OCI-LY7 (cell line): Measurements from ENCODE around the gene SPG11. TPM values are rescaled to one million over a fixed set of nuclear protein-coding genes. Genes with fewer than 3 reads are reported as not detected.
A peak's percentile ranks its signal among the peaks of the same experiment; 100 is the strongest.
"Not testable (repeated sequence)": the region's sequence is repeated elsewhere in the genome, so short reads cannot be mapped to it uniquely, and the experiment has no call there.

Experiments
- BruUV-seq: library from RNA; stranded (reverse); fragments of 400-500 nt; replicated peaks from 2 replicates; lab custom pipeline; 2021; lab: Mats Ljungman, UMichigan
- CTCF ChIA-PET: fragments of 300-600 bp; sonication (Branson Sonifier 250); formaldehyde crosslinking; loops from one replicate; lab custom pipeline; 2022; ENCODE audit warnings: antibody characterized with exemption; ENCODE audit not compliant: unreplicated experiment; lab: Charles Lee
- POLR2A ChIA-PET: fragments of 300-600 bp; sonication (Branson Sonifier 250); formaldehyde crosslinking; loops from one replicate; lab custom pipeline; 2022; ENCODE audit warnings: antibody characterized with exemption; lab: Charles Lee
- DNase-seq: peaks from one replicate; pipeline ENCODE4 v3.0.0-alpha.2; 2015; ENCODE audit warnings: low spot score
- H2AFZ ChIP-seq: fragments of 200-600 bp; sonication (generic), shearing (Covaris generic); 2 replicates; pipeline ENCODE4 v1.6.1; 2014; ENCODE audit warnings: mild to moderate bottlenecking, antibody characterized with exemption, low read length, moderate library complexity
- H3K27ac ChIP-seq: fragments of 200-600 bp; sonication (generic); 2 replicates; pipeline ENCODE4 v1.5.1; 2014; ENCODE audit warnings: mixed run types, low read depth, mild to moderate bottlenecking, moderate library complexity, low read length, inconsistent platforms; ENCODE audit not compliant: poor library complexity, severe bottlenecking
- H3K36me3 ChIP-seq: fragments of 200-600 bp; sonication (generic); 2 replicates; pipeline ENCODE4 v1.6.1; 2014; ENCODE audit warnings: mild to moderate bottlenecking, antibody characterized with exemption, low read length, moderate library complexity, mixed read lengths; ENCODE audit not compliant: insufficient read depth
- H3K4me1 ChIP-seq: fragments of 200-600 bp; sonication (generic); 2 replicates; pipeline ENCODE4 v1.5.1; 2014; ENCODE audit warnings: mild to moderate bottlenecking, low read length; ENCODE audit not compliant: insufficient read depth, poor library complexity, severe bottlenecking
- H3K4me2 ChIP-seq: fragments of 200-600 bp; sonication (generic); 2 replicates; pipeline ENCODE4 v1.6.1; 2014; ENCODE audit warnings: mild to moderate bottlenecking, low read length
- H3K4me3 ChIP-seq: fragments of 200-600 bp; sonication (generic); 2 replicates; pipeline ENCODE4 v1.5.1; 2014; ENCODE audit warnings: mild to moderate bottlenecking, low read depth, low read length; ENCODE audit not compliant: poor library complexity, severe bottlenecking
- H3K79me2 ChIP-seq: fragments of 200-600 bp; sonication (generic); 2 replicates; pipeline ENCODE4 v1.6.1; 2016; ENCODE audit warnings: low read depth, mild to moderate bottlenecking, low read length, moderate library complexity, mixed read lengths; ENCODE audit not compliant: insufficient read depth
- H3K9me2 ChIP-seq: fragments of 200-600 bp; sonication (generic); 2 replicates; pipeline ENCODE4 v1.6.1; 2016; ENCODE audit warnings: mild to moderate bottlenecking, low read length, mixed read lengths; ENCODE audit not compliant: insufficient read depth
- H3K9me3 ChIP-seq: fragments of 200-600 bp; sonication (generic); 2 replicates; pipeline ENCODE4 v1.6.1; 2014; ENCODE audit warnings: mild to moderate bottlenecking, mixed run types, low read length, mixed read lengths
- H4K20me1 ChIP-seq: fragments of 200-600 bp; sonication (generic); 2 replicates; pipeline ENCODE4 v1.6.1; 2014; ENCODE audit warnings: mild to moderate bottlenecking, antibody characterized with exemption, low read length, moderate library complexity, mixed read lengths; ENCODE audit not compliant: insufficient read depth
- EZH2phosphoT487 ChIP-seq: fragments of 200-600 bp; sonication (generic); IDR thresholded peaks from 2 replicates; pipeline ENCODE4 v1.6.1; 2018; ENCODE audit warnings: low read depth, borderline replicate concordance, mild to moderate bottlenecking, mixed run types, antibody characterized with exemption, low read length, moderate library complexity, mixed read lengths
- intact Hi-C: fragments of 100-400 bp; cut with micrococcal nuclease; formaldehyde crosslinking; loops from one replicate; pipeline ENCODE4 v1.10.0; 2022; ENCODE audit not compliant: unreplicated experiment
- total RNA-seq, 2 experiments: library from RNA; depleted of rRNA in 1 of 2; stranded (reverse); fragments of >200 nt in 1 of 2; shearing (Covaris generic) in 1 of 2; gene quantifications; 2 replicates each; pipeline ENCODE4 v1.2.3, GENCODE V29; 2014 to 2022
- TF ChIP-seq, protein P1 (sequence below): fragments of 200-600 bp; sonication (generic); conservative IDR thresholded peaks from 2 replicates; pipeline ENCODE4 v1.5.1; 2014; ENCODE audit warnings: mild to moderate bottlenecking, antibody characterized with exemption, low read length, moderate library complexity, mixed read lengths

The SPG11 gene
- total RNA-seq, 2 experiments from 2014 or later = 69.1 to 92.8 TPM

DNA sequence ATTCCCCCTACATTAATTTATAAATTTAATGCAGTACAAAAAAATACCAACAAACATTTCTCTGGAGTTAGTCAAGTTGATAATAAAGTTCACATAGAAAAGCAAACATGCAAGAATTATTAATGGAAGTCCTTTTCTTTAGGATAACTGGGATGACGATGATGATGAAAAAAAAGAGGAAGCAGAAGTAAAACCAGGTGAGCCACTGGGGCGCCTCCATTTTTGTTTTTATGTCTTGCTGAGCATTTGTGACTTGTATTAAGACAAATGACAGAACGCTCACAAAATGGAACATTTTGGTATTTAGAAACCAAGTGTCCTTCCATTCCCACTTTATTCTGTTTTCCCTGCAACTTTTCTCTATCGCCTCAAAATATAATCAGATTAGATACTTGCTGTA, 112.7 kb downstream of the SPG11 start:
- peaks cover 82% of the 10 kb centered on the region for H3K36me3 ChIP-seq

DNA sequence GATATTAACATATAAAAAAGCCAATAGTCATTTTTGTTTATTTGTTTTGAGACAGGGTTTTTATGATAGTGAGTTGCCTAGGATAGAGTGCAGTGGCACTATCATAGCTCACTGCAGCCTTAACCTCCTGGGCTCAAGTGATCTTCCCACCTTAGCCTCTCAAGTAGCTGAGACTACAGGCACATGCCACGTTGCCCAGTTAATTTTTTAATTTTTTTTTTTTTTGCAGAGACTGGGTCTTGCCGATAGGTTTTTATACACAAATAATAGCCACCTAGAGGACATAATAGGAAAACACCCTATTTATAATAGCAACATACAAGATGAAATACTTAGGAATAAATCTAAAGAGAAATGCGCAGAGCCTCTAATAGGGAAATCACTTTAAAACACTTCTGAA, 113.2 kb downstream of the SPG11 start:
- POLR2A ChIA-PET = interaction anchor here (0.7 to 1.5 kb wide), 3 partner anchors 9 to 650 kb away, joined by 3 to 6 read pairs (median 4); no protein-coding TSS in a partner anchor
- H3K4me2 ChIP-seq = 0 out of 2 replicates have a peak overlapping the region, but pooled peaks have one; percentile 20

More for the DNA sequence above, 112.7 kb downstream of the SPG11 start:
- ChIA-PET POLR2A (interaction anchor here (1.1 to 1.5 kb wide), 2 partner anchors 8 to 13 kb away, joined by 4 to 6 read pairs; no protein-coding TSS in a partner anchor), CTCF (no interaction called here)
- H4K20me1 ChIP-seq = peaks cover 13% of the 10 kb centered on the region; the same call in 1 of the 2 replicates
- H3K4me3 ChIP-seq = no peak overlapping the region
- peaks cover 21% of the 10 kb centered on the region for H3K4me1 ChIP-seq
- TF ChIP-seq, protein P1, sequence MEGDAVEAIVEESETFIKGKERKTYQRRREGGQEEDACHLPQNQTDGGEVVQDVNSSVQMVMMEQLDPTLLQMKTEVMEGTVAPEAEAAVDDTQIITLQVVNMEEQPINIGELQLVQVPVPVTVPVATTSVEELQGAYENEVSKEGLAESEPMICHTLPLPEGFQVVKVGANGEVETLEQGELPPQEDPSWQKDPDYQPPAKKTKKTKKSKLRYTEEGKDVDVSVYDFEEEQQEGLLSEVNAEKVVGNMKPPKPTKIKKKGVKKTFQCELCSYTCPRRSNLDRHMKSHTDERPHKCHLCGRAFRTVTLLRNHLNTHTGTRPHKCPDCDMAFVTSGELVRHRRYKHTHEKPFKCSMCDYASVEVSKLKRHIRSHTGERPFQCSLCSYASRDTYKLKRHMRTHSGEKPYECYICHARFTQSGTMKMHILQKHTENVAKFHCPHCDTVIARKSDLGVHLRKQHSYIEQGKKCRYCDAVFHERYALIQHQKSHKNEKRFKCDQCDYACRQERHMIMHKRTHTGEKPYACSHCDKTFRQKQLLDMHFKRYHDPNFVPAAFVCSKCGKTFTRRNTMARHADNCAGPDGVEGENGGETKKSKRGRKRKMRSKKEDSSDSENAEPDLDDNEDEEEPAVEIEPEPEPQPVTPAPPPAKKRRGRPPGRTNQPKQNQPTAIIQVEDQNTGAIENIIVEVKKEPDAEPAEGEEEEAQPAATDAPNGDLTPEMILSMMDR = 0 out of 2 replicates have a peak, but pooled peaks have one; percentile 32
- TF ChIP-seq EZH2phosphoT487 = no peak
- H2AFZ ChIP-seq = no peak overlapping the region
- peak overlapping the region; percentile 20; the same call in 1 of the 2 replicates for H3K4me2 ChIP-seq
- intact Hi-C loops = no loop called here
- no TSS peak for BruUV-seq
- H3K9me3 ChIP-seq = no peaks in the 10 kb centered on the region
- H3K79me2 ChIP-seq = peaks cover 64% of the 10 kb centered on the region
- H3K9me2 ChIP-seq = no peaks in the 10 kb centered on the region
- H3K27ac ChIP-seq = no peak overlapping the region
- DNase-seq = peak; percentile 28

DNA sequence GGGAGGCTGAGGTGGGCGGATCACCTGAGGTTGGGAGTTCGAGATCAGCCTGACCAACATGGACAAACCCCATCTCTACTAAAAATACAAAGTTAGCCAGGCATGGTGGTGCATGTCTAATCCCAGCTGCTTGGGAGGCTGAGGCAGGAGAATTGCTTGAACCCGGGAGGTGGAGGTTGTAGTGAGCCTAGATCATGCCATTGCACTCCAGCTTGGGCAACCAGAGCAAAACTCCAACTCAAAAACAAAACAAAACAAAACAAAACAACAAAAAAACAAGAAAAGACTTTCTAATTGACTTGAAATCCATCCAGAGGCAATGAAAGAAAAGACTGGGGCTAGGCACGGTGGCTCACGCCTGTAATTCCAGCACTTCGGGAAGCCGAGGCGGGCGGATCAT, 114.3 kb downstream of the SPG11 start:
- H3K9me2 ChIP-seq, CTCF ChIA-PET, H3K9me3 ChIP-seq, H3K27ac ChIP-seq, H2AFZ ChIP-seq, intact Hi-C loops, DNase-seq, POLR2A ChIA-PET, BruUV-seq, H3K4me2 ChIP-seq, H3K4me3 ChIP-seq: not testable (repeated sequence)
- Histone ChIP-seq H3K36me3 (peaks cover 74% of the 10 kb centered on the region), H4K20me1 (peaks cover 15% of the 10 kb centered on the region; the same call in 1 of the 2 replicates), H3K79me2 (peaks cover 75% of the 10 kb centered on the region), H3K4me1 (peaks cover 24% of the 10 kb centered on the region)

More for the DNA sequence above, 113.2 kb downstream of the SPG11 start:
- no peak overlapping the region for H3K27ac ChIP-seq
- DNase-seq = peak; percentile 44
- H4K20me1 ChIP-seq = peaks cover 15% of the 10 kb centered on the region; the same call in 1 of the 2 replicates
- intact Hi-C loops = no loop called here
- H3K4me1 ChIP-seq = peaks cover 24% of the 10 kb centered on the region
- no peak overlapping the region for H2AFZ ChIP-seq
- H3K9me3 ChIP-seq = no peaks in the 10 kb centered on the region
- no peaks in the 10 kb centered on the region for H3K9me2 ChIP-seq
- H3K4me3 ChIP-seq = no peak overlapping the region
- peaks cover 68% of the 10 kb centered on the region for H3K79me2 ChIP-seq
- TF ChIP-seq EZH2phosphoT487 = no peak
- TF ChIP-seq, protein P1 = peak; percentile 79
- CTCF ChIA-PET = no interaction called here
- BruUV-seq = no TSS peak
- peaks cover 82% of the 10 kb centered on the region for H3K36me3 ChIP-seq
